HCT116 (cell line): ENCODE measurements around the gene TTLL5. TPM values are rescaled to one million over a fixed set of nuclear protein-coding genes. Genes with fewer than 3 reads are reported as not detected.

Experiments used
- ATAC-seq: fragments of 200-7000 bp; cut with Tn5 transposase; 2 replicates; pipeline ENCODE4 v1.9.1; 2020; ENCODE audit warnings: mild to moderate bottlenecking, moderate library complexity
- BruUV-seq: library from RNA; stranded (reverse); fragments of 400-500 nt; replicated peaks from 2 replicates; lab custom pipeline; 2021; lab: Mats Ljungman, UMichigan
- CTCF ChIA-PET: fragments of 300-600 bp; sonication (Branson Sonifier 250); formaldehyde crosslinking; loops from one replicate; lab custom pipeline; 2021; ENCODE audit warnings: antibody characterized with exemption; lab: Charles Lee
- POLR2A ChIA-PET: fragments of 300-600, 350-600 bp; sonication (Branson Sonifier 250); formaldehyde crosslinking; loops from one replicate; lab custom pipeline; 2021; ENCODE audit warnings: antibody characterized with exemption; lab: Charles Lee
- RAD21 ChIA-PET, 2 experiments: fragments of 300-600 bp; sonication (Branson Sonifier 250); formaldehyde crosslinking; loops; one replicate each; lab custom pipeline; 2023; ENCODE audit warnings: low total read pairs in 2 of 2; ENCODE audit not compliant: uncharacterized antibody in 2 of 2, unreplicated experiment in 2 of 2, low non-redundant PET in 1 of 2; lab: Charles Lee
- DNase-seq: peaks from one replicate; pipeline ENCODE4 v3.0.0-alpha.2; 2010; ENCODE audit warnings: low read depth, low spot score
- H2AFZ ChIP-seq: fragments of 200-600 bp; shearing (Covaris generic), sonication (generic); 2 replicates; pipeline ENCODE4 v1.6.1; 2017; ENCODE audit warnings: low read depth, mixed run types, mixed read lengths, antibody characterized with exemption, low read length; ENCODE audit not compliant: poor library complexity, severe bottlenecking
- H3K27ac ChIP-seq: 2 replicates; pipeline ENCODE4 v1.5.1; 2012; ENCODE audit warnings: low read depth, low read length
- H3K27me3 ChIP-seq: fragments of 200-600 bp; sonication (generic); 2 replicates; pipeline ENCODE4 v1.6.1; 2016; ENCODE audit warnings: mixed run types, low read length, mixed read lengths; ENCODE audit not compliant: insufficient read depth
- H3K36me3 ChIP-seq, 2 experiments: fragments of 200-500 bp in 1 of 2; fragments of 200-600 bp in 1 of 2; sonication (Bioruptor generic) in 1 of 2; sonication (generic) in 1 of 2; 2 replicates each; pipeline versions ENCODE4 v1.5.1 to v1.6.1; 2014 to 2016; ENCODE audit warnings: low read length in 2 of 2, inconsistent platforms in 1 of 2, mixed read lengths in 1 of 2, mixed run types in 1 of 2; ENCODE audit not compliant: insufficient read depth in 2 of 2, control insufficient read depth in 1 of 2
- H3K4me1 ChIP-seq, 2 experiments: fragments of 200-600 bp in 1 of 2; sonication (generic) in 1 of 2; 2 replicates each; pipeline versions ENCODE4 v1.5.1 to v1.6.1; 2012 to 2017; ENCODE audit warnings: low read length in 2 of 2, inconsistent platforms in 1 of 2, mild to moderate bottlenecking in 1 of 2, mixed read lengths in 1 of 2, mixed run types in 1 of 2, moderate library complexity in 1 of 2; ENCODE audit not compliant: insufficient read depth in 2 of 2, control insufficient read depth in 1 of 2
- H3K4me2 ChIP-seq: fragments of 200-600 bp; sonication (generic); 2 replicates; pipeline ENCODE4 v1.6.1; 2017; ENCODE audit warnings: mixed run types, low read length, mixed read lengths
- H3K4me3 ChIP-seq, 2 experiments: fragments of 200-600 bp in 1 of 2; sonication (generic) in 1 of 2; replicated peaks in 1 of 2; 2 replicates each; pipeline ENCODE4 v1.5.1; 2011 to 2016; ENCODE audit warnings: low read length in 2 of 2, control low read depth in 1 of 2, low read depth in 1 of 2, mild to moderate bottlenecking in 1 of 2, mixed read lengths in 1 of 2, mixed run types in 1 of 2
- H3K79me2 ChIP-seq: fragments of 200-600 bp; sonication (generic); 2 replicates; pipeline ENCODE4 v1.6.1; 2017; ENCODE audit warnings: mild to moderate bottlenecking, mixed run types, low read length, moderate library complexity, mixed read lengths; ENCODE audit not compliant: insufficient read depth
- H3K9ac ChIP-seq: fragments of 200-600 bp; sonication (generic); 2 replicates; pipeline ENCODE4 v1.6.1; 2016; ENCODE audit warnings: low read length, mixed read lengths
- H3K9me2 ChIP-seq: fragments of 200-600 bp; sonication (generic), shearing (Covaris generic); 2 replicates; pipeline ENCODE4 v1.6.1; 2017; ENCODE audit warnings: mixed run types, mild to moderate bottlenecking, moderate library complexity; ENCODE audit not compliant: insufficient read depth
- H3K9me3 ChIP-seq, 2 experiments: fragments of 200-500 bp in 1 of 2; fragments of 200-600 bp in 1 of 2; sonication (Bioruptor generic) in 1 of 2; sonication (generic) in 1 of 2; 2 replicates each; pipeline ENCODE4 v1.6.1; 2014 to 2017; ENCODE audit warnings: low read length in 2 of 2, mixed read lengths in 2 of 2, inconsistent platforms in 1 of 2, low read depth in 1 of 2, mild to moderate bottlenecking in 1 of 2, mixed run types in 1 of 2, moderate library complexity in 1 of 2; ENCODE audit not compliant: control insufficient read depth in 1 of 2, insufficient read depth in 1 of 2
- H4K20me1 ChIP-seq: fragments of 200-600 bp; sonication (generic), shearing (Covaris generic); 2 replicates; pipeline ENCODE4 v1.6.1; 2017; ENCODE audit warnings: mixed run types, mild to moderate bottlenecking, moderate library complexity; ENCODE audit not compliant: insufficient read depth
- CEBPB ChIP-seq: IDR thresholded peaks from 2 replicates; pipeline ENCODE4 v1.6.1; 2012; ENCODE audit warnings: low read depth
- EGR1 ChIP-seq: IDR thresholded peaks from 2 replicates; pipeline ENCODE4 v1.6.1; 2012; ENCODE audit warnings: low read depth
- EZH2 ChIP-seq: fragments of 200-600 bp; sonication (generic); IDR thresholded peaks from 2 replicates; pipeline ENCODE4 v1.6.1; 2017; ENCODE audit warnings: antibody characterized with exemption, mixed run types
- EZH2phosphoT487 ChIP-seq: fragments of 200-600 bp; IDR thresholded peaks from 2 replicates; pipeline ENCODE4 v1.6.1; 2018; ENCODE audit warnings: antibody characterized with exemption, borderline replicate concordance
- FOSL1 ChIP-seq: IDR thresholded peaks from 2 replicates; pipeline ENCODE4 v1.6.1; 2012; ENCODE audit warnings: low read depth
- JUND ChIP-seq: IDR thresholded peaks from 2 replicates; pipeline ENCODE4 v1.6.1; 2012
- POLR2AphosphoS5 ChIP-seq: IDR thresholded peaks from 2 replicates; pipeline ENCODE4 v1.6.1; 2011; ENCODE audit warnings: mild to moderate bottlenecking, low read depth, low read length, moderate library complexity
- RAD21 ChIP-seq: IDR thresholded peaks from 2 replicates; pipeline ENCODE4 v1.6.1; 2012; ENCODE audit warnings: low read depth, mild to moderate bottlenecking
- SP1 ChIP-seq: IDR thresholded peaks from 2 replicates; pipeline ENCODE4 v1.6.1; 2012; ENCODE audit warnings: low read depth
- SRF ChIP-seq: IDR thresholded peaks from 2 replicates; pipeline ENCODE4 v1.6.1; 2012; ENCODE audit warnings: low read depth
- TCF7L2 ChIP-seq: IDR thresholded peaks from 2 replicates; pipeline ENCODE4 v1.7.0; 2011; ENCODE audit warnings: borderline replicate concordance, inconsistent platforms; ENCODE audit not compliant: insufficient read depth, insufficient read length; ENCODE audit errors: extremely low read depth
- YY1 ChIP-seq: IDR thresholded peaks from 2 replicates; pipeline ENCODE4 v1.6.1; 2011; ENCODE audit warnings: low read length, low read depth, moderate library complexity, mild to moderate bottlenecking; ENCODE audit not compliant: insufficient replicate concordance; ENCODE audit errors: extremely low read depth
- ZFX ChIP-seq: fragments of 450-650 bp; IDR thresholded peaks from 2 replicates; pipeline ENCODE4 v1.6.1; 2017
- ZNF274 ChIP-seq: fragments of 200-500 bp; sonication (Bioruptor generic); IDR thresholded peaks from 2 replicates; pipeline ENCODE4 v1.6.1; 2014; ENCODE audit warnings: mild to moderate bottlenecking, low read depth, low read length, inconsistent platforms
- intact Hi-C: fragments of 100-400 bp; cut with micrococcal nuclease; formaldehyde crosslinking; loops from 2 replicates; pipeline ENCODE4 v1.10.0; 2022
- total RNA-seq: library from RNA; stranded (reverse); gene quantifications from one replicate; pipeline ENCODE4 v1.2.1, GENCODE V29; 2021; ENCODE audit not compliant: unreplicated experiment
- TF ChIP-seq, protein P1 (sequence below): IDR thresholded peaks from 2 replicates; pipeline ENCODE4 v1.6.1; 2012
- TF ChIP-seq, protein P2 (sequence below): IDR thresholded peaks from 2 replicates; pipeline ENCODE4 v1.6.1; 2011; ENCODE audit warnings: mild to moderate bottlenecking, low read length, moderate library complexity; ENCODE audit not compliant: insufficient replicate concordance; ENCODE audit errors: extremely low read depth
- TF ChIP-seq, protein P3 (sequence below): IDR thresholded peaks from 2 replicates; pipeline ENCODE4 v1.6.1; 2012
- TF ChIP-seq, protein P4 (sequence below), 3 experiments: fragments of 200-600 bp in 1 of 3; sonication (generic) in 1 of 3; IDR thresholded peaks in 2 of 3; conservative IDR thresholded peaks in 1 of 3; 2 replicates each; pipeline ENCODE4 v1.5.1; 2012 to 2017; ENCODE audit warnings: low read depth in 2 of 3, low read length in 2 of 3, antibody characterized with exemption in 1 of 3, borderline replicate concordance in 1 of 3, control low read depth in 1 of 3, mild to moderate bottlenecking in 1 of 3, mixed read lengths in 1 of 3, mixed run types in 1 of 3, moderate library complexity in 1 of 3; ENCODE audit not compliant: insufficient read depth in 1 of 3

The TTLL5 gene
- total RNA-seq, 1 experiment from 2014 or later, result 26.2 TPM

DNA sequence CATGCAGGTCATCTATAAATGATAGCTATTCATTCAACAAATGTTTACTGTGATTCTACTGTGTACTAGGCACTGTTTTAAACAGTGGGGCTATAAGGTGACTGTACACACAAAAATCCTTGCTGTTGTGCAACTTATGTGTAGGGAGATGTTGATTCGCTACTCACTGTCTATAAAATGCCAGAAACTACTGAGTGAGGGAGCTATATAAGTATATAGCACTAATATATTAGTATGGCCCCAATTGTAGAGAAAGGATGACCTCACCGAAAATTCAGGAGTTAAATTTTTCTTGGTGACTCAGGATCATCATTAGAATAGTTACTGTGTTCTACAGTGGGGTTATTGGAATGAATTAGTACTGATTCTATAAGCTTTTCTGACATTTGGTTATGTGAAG, 203.3 kb downstream of the TTLL5 start (continued):
- TF ChIP-seq RAD21 (no peak), FOSL1 (no peak), EZH2 (no peak)
- TF ChIP-seq, protein P1, sequence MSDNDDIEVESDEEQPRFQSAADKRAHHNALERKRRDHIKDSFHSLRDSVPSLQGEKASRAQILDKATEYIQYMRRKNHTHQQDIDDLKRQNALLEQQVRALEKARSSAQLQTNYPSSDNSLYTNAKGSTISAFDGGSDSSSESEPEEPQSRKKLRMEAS, result no peak
- TF ChIP-seq, all 23 proteins: peak for 0

DNA sequence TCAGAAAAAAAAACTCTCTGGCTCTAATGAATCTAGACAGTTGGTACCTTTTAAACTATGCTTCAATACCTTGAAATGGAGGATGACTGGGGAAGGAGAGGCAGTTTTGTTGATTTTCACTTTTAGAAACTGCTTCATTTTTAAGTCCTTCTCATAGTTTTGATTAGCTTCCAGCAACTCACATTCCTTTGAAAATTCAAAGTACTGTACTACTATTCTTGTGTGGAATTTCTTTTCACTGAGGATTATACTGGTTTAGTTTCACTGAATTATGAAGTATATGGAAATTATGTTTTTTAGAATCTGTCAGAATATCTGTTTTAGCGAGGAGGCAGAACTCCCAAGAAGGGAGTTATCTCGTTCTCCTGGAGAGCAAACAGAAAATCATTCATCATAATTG, 204.5 kb downstream of the TTLL5 start:
- no peaks in the 10 kb centered on the region for H3K9me2 ChIP-seq
- peaks cover 32 to 50% of the 10 kb centered on the region in 2 experiments for H3K4me1 ChIP-seq
- POLR2A ChIA-PET, result no interaction called here
- H3K27ac ChIP-seq, result no peak overlapping the region
- intact Hi-C loops, result no loop called here
- no peak overlapping the region for H3K4me3 ChIP-seq
- CTCF ChIA-PET, result interaction anchor here (2.2 kb wide), 1 partner anchor 41 kb away, joined by 11 read pairs; no protein-coding TSS in a partner anchor
- H3K36me3 ChIP-seq, result 0 out of 4 replicates have a peak, but pooled peaks cover 0 to 4% of the 10 kb centered on the region in 2 experiments
- no peaks in the 10 kb centered on the region for H3K79me2 ChIP-seq
- no peak overlapping the region for H3K4me2 ChIP-seq
- no peak for DNase-seq
- no peak for ATAC-seq
- no TSS peak for BruUV-seq
- H3K9ac ChIP-seq, result no peak overlapping the region
- no peaks in the 10 kb centered on the region for H4K20me1 ChIP-seq
- no peaks in the 10 kb centered on the region for H3K27me3 ChIP-seq
- no peak overlapping the region for H2AFZ ChIP-seq
- RAD21 ChIA-PET, result no interaction called here
- H3K9me3 ChIP-seq, result no peaks in the 10 kb centered on the region
- no peak for TF ChIP-seq TCF7L2
- TF ChIP-seq JUND, result no peak
- TF ChIP-seq, protein P2, sequence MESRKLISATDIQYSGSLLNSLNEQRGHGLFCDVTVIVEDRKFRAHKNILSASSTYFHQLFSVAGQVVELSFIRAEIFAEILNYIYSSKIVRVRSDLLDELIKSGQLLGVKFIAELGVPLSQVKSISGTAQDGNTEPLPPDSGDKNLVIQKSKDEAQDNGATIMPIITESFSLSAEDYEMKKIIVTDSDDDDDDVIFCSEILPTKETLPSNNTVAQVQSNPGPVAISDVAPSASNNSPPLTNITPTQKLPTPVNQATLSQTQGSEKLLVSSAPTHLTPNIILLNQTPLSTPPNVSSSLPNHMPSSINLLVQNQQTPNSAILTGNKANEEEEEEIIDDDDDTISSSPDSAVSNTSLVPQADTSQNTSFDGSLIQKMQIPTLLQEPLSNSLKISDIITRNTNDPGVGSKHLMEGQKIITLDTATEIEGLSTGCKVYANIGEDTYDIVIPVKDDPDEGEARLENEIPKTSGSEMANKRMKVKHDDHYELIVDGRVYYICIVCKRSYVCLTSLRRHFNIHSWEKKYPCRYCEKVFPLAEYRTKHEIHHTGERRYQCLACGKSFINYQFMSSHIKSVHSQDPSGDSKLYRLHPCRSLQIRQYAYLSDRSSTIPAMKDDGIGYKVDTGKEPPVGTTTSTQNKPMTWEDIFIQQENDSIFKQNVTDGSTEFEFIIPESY, result no peak
- no peak for TF ChIP-seq EZH2phosphoT487
- TF ChIP-seq, protein P3, sequence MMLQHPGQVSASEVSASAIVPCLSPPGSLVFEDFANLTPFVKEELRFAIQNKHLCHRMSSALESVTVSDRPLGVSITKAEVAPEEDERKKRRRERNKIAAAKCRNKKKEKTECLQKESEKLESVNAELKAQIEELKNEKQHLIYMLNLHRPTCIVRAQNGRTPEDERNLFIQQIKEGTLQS, result no peak
- no peak for TF ChIP-seq ZFX
- TF ChIP-seq SP1, result no peak
- TF ChIP-seq CEBPB, result no peak
- no peak for TF ChIP-seq POLR2AphosphoS5
- TF ChIP-seq RAD21, result no peak
- TF ChIP-seq ZNF274, result no peak
- TF ChIP-seq SRF, result no peak
- TF ChIP-seq, protein P4, sequence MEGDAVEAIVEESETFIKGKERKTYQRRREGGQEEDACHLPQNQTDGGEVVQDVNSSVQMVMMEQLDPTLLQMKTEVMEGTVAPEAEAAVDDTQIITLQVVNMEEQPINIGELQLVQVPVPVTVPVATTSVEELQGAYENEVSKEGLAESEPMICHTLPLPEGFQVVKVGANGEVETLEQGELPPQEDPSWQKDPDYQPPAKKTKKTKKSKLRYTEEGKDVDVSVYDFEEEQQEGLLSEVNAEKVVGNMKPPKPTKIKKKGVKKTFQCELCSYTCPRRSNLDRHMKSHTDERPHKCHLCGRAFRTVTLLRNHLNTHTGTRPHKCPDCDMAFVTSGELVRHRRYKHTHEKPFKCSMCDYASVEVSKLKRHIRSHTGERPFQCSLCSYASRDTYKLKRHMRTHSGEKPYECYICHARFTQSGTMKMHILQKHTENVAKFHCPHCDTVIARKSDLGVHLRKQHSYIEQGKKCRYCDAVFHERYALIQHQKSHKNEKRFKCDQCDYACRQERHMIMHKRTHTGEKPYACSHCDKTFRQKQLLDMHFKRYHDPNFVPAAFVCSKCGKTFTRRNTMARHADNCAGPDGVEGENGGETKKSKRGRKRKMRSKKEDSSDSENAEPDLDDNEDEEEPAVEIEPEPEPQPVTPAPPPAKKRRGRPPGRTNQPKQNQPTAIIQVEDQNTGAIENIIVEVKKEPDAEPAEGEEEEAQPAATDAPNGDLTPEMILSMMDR (IDR thresholded peaks at IDR 0.05 in 2 of 3, conservative IDR thresholded peaks at IDR 0.05 in 1 of 3; ENCODE audit: borderline replicate concordance in 1 of 3, insufficient read depth in 1 of 3, low read depth in 2 of 3, low read length in 2 of 3), result no peak
- no peak for TF ChIP-seq EGR1
- TF ChIP-seq, protein P1, result no peak
- no peak for TF ChIP-seq YY1
